ENCODE measurements around the gene PAK6. TPM values are rescaled to one million over a fixed set of nuclear protein-coding genes. Genes with fewer than 3 reads are reported as not detected.

PAK6 gene
- total RNA-seq, 4 donors from 2014 or later = 0.72 to 1.5 TPM; not detected in 2

DNA sequence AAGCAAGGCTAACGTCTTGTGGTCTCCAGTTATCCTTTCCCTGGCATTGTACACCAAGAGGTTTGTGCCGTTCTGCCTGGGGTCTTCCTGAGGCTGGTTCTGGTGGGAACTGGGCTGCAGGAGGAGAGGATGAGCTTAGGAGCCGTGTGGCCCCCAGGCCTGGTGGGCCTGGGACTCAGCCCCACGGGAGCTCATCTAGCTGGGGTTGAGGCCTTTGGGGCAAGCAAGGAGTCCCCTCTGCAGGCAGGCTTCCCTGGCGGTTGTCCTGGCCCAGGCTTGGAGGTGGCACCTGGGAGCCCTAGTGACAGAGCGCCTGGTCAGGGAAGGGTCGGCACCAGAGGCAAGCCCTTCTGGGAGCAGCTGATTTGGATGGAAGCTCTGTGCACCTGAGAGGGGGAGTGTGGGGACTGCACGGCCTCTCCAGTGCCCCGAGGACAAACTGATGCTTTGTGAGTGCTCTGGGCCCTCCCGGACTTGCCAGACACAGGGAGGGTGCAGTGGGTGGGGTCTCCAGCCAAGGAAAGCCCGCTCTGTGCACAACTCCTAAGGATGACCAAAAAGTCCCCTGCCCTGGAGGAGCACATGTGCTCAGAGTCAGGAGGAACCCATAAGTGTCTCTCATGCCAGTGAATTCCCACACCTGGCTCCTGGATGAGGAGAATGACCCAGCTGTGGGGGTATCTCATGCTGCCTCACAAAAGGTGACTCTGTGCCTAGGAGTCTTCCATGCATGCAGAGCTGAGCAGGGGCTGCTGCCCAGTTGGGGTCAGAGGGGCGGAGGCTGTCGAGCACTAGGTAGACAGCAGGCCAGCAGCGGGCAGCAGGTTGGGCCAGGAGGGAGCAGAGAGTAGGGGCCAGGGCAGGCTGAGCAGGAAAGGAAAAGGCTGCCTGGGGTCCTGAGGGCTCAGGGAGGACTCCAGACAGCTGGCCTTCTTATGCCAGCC is 2.7 kb downstream of the PAK6 start:
- TF ChIP-seq CTCF (IDR thresholded peaks at IDR 0.05) = no peak
- peak; percentile 14 for DNase-seq (ENCODE audit: low spot score)
- ATAC-seq (ENCODE audit: low FRiP score) = no peak

DNA sequence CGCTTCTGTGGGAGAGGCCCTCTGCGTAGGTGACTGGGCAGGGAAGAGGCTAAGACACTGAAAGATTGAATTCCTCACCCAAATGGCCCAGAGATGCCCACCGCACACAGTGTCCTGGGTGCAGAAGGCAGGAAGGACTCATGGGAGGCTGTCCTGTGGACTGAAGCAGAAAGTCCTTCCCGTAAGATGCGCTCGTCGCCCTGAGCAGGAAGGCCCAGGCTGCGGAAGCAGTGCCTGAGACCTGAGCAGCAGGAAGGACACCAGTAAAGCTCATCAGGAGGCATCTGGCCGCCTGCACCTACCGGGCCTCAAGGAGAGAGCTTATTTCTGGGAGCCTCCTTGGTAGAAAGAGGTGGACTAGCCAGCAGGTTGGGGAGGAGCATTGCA is 3.3 kb downstream of the PAK6 start:
- TF ChIP-seq CTCF (IDR thresholded peaks at IDR 0.05) = no peak
- peak; percentile 4 for DNase-seq (ENCODE audit: low spot score)

GRCh38 chr15:40242601-40243000 is 3.7 kb downstream of the PAK6 start:
- peak; percentile 18 for DNase-seq (ENCODE audit: low spot score)

More for the DNA sequence above, 3.3 kb downstream of the PAK6 start:
- ATAC-seq (ENCODE audit: low FRiP score) = no peak

DNA sequence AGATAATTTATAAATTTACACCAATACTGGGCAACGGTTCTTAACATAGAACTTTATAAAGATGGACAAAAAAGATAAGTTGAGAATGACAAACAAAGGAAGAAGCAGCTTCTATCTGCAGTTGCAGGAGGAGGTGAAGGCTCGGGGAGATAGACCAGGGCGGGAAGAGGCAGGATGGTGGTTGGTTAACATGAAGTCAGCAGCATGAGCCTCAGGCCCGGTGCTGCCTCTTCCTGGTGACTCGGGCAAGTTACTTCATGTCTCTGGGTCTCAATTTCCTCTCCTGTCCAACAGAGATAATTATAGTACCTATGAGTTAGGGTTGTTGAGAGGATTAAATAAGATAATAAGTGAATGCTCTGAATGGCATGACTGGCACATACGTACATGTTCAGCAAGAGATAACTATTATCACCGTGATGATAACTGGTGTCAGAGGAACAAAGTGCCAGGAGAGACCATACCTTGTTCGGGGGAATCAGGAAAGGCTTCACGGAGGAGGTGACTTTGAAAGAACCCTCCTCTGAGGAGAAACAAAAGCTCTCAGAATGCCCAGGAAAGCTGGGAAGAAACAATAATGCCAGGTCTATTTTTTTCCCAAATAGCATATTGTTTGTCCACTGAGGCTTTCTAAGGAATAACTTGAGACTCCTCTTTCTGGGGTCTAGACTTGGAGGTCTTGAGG is 4.4 kb downstream of the PAK6 start:
- ATAC-seq (ENCODE audit: low FRiP score) (no peak), DNase-seq (ENCODE audit: low spot score) (no peak)
- no peak for TF ChIP-seq CTCF (IDR thresholded peaks at IDR 0.05)

More at GRCh38 chr15:40242601-40243000, 3.7 kb downstream of the PAK6 start:
- no peak for TF ChIP-seq CTCF (IDR thresholded peaks at IDR 0.05)
- ATAC-seq (ENCODE audit: low FRiP score) = no peak

DNA sequence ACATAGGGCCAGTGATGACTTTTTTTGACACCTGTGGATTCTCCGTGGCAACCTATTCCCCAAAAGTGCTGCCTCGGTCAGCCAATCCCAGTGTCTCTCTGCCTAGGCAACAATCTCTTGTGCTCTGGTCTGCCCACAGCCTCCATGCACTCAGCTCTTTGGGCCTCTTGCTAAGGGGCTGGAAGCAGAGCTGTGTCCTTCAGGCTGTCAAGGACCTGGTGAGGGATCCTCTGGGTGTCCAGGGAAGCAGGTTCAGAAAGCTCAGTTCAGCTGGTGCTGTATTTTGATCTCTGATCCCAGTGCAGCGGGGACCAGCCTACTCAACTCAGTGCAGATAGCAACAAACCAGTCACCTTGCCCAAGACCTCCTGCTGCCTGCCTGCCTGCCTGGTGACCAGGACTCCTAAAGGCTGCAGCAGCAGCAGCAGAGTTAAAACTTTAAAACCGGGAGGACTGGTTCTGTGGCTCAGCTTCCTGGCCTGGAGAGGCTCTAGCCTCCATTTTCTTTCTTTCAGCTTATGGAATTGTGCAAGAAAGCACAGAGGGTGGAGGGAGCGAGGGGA is 6.2 kb downstream of the PAK6 start:
- DNase-seq (ENCODE audit: low spot score) (peak; percentile 20), ATAC-seq (ENCODE audit: low FRiP score) (no peak)
- TF ChIP-seq CTCF (IDR thresholded peaks at IDR 0.05) = no peak

- DNase-seq (ENCODE audit: low spot score) (peak; percentile 8), ATAC-seq (ENCODE audit: low FRiP score) (no peak)
- TF ChIP-seq CTCF (IDR thresholded peaks at IDR 0.05) = no peak
These were observed 7.0 kb downstream of the PAK6 start for GRCh38 chr15:40245666-40246450.

All from omental fat pad (tissue), 4 donors.